ENCODE data around the gene NME5.

DNA sequence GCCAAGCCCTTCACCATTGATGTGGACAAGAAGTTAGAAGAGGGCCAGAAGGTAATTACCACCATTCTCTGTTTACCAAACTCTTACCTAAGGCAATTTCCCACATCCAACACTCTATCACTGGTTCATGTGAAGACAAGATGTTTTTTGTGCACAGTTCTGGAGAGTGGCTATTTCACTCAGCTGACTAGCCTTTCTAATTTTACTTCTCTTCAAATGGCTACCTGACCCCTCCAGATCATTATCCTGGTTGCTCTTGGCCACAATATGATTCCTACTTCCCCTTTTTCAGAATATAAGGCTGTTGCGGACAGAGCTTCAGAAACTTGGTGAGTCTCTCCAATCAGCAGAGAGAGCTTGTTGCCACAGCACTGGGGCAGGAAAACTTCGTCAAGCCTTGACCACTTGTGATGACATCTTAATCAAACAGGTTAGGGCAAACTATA is 46.8 kb upstream of the NME5 start:
- no peak for TF ChIP-seq EP300 (IDR thresholded peaks at IDR 0.05)
- TF ChIP-seq, protein P1, sequence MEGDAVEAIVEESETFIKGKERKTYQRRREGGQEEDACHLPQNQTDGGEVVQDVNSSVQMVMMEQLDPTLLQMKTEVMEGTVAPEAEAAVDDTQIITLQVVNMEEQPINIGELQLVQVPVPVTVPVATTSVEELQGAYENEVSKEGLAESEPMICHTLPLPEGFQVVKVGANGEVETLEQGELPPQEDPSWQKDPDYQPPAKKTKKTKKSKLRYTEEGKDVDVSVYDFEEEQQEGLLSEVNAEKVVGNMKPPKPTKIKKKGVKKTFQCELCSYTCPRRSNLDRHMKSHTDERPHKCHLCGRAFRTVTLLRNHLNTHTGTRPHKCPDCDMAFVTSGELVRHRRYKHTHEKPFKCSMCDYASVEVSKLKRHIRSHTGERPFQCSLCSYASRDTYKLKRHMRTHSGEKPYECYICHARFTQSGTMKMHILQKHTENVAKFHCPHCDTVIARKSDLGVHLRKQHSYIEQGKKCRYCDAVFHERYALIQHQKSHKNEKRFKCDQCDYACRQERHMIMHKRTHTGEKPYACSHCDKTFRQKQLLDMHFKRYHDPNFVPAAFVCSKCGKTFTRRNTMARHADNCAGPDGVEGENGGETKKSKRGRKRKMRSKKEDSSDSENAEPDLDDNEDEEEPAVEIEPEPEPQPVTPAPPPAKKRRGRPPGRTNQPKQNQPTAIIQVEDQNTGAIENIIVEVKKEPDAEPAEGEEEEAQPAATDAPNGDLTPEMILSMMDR (IDR thresholded peaks at IDR 0.05): no peak
